Nephron (organoid): ENCODE measurements around the gene CCDC185.
"Not testable (repeated sequence)": the region's sequence is repeated elsewhere in the genome, so short reads cannot be mapped to it uniquely, and the experiment has no call there.

Experiments
- H3K27ac Mint-ChIP-seq, 3 experiments: 2 replicates each; pipeline ENCODE4 v1.8.0; 2020; ENCODE audit warnings: mixed read lengths in 3 of 3, mild to moderate bottlenecking in 2 of 3, moderate library complexity in 1 of 3
- H3K27me3 Mint-ChIP-seq: 2 replicates; pipeline ENCODE4 v1.8.0; 2021; ENCODE audit warnings: low read depth, mild to moderate bottlenecking, moderate library complexity, mixed read lengths
- H3K36me3 Mint-ChIP-seq: 2 replicates; pipeline ENCODE4 v1.8.0; 2020; ENCODE audit warnings: low read depth, mixed read lengths
- H3K4me1 Mint-ChIP-seq: 2 replicates; pipeline ENCODE4 v1.8.0; 2020; ENCODE audit warnings: mixed read lengths
- H3K4me3 Mint-ChIP-seq, 3 experiments: 2 replicates each; pipeline ENCODE4 v1.8.0; 2020; ENCODE audit warnings: mild to moderate bottlenecking in 3 of 3, mixed read lengths in 3 of 3, moderate library complexity in 2 of 3
- H3K9me3 Mint-ChIP-seq: 2 replicates; pipeline ENCODE4 v1.8.0; 2020; ENCODE audit warnings: mixed read lengths
- TF ChIP-seq, protein P1 (sequence below), 3 experiments: fragments of 200-600 bp; sonication (generic); IDR thresholded peaks; one replicate each; pipeline ENCODE4 v1.5.0; 2021; ENCODE audit warnings: antibody characterized with exemption in 3 of 3; ENCODE audit not compliant: unreplicated experiment in 3 of 3

CCDC185 gene

DNA sequence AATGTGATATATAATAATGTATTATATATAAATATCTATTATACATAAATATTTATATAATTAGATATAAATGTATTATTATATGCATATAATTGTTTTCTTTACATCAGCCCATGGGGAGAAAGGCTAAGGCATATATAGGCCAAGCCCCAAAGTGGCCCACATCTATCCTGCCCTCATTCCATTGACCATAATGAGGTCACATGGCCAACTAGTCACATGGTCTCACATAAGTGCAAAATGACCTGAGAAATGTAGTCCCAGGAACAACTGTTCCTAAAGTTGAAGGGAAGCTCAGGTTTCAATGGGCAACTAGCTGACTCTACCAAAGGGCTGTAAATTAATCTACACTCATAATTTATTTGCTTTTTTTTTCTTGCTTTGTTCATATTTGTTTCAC lies 14.5 kb upstream of the CCDC185 start:
- TF ChIP-seq, protein P1, sequence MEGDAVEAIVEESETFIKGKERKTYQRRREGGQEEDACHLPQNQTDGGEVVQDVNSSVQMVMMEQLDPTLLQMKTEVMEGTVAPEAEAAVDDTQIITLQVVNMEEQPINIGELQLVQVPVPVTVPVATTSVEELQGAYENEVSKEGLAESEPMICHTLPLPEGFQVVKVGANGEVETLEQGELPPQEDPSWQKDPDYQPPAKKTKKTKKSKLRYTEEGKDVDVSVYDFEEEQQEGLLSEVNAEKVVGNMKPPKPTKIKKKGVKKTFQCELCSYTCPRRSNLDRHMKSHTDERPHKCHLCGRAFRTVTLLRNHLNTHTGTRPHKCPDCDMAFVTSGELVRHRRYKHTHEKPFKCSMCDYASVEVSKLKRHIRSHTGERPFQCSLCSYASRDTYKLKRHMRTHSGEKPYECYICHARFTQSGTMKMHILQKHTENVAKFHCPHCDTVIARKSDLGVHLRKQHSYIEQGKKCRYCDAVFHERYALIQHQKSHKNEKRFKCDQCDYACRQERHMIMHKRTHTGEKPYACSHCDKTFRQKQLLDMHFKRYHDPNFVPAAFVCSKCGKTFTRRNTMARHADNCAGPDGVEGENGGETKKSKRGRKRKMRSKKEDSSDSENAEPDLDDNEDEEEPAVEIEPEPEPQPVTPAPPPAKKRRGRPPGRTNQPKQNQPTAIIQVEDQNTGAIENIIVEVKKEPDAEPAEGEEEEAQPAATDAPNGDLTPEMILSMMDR (IDR thresholded peaks at IDR 0.05; ENCODE audit: unreplicated experiment in 3 of 3) = no peak
- Mint-ChIP-seq H3K27ac (no peak overlapping the region), H3K9me3 (peaks cover 14% of the 10 kb centered on the region), H3K36me3 (no peaks in the 10 kb centered on the region), H3K4me1 (no peaks in the 10 kb centered on the region), H3K27me3 (peaks cover 21% of the 10 kb centered on the region), H3K4me3 (no peak overlapping the region)

DNA sequence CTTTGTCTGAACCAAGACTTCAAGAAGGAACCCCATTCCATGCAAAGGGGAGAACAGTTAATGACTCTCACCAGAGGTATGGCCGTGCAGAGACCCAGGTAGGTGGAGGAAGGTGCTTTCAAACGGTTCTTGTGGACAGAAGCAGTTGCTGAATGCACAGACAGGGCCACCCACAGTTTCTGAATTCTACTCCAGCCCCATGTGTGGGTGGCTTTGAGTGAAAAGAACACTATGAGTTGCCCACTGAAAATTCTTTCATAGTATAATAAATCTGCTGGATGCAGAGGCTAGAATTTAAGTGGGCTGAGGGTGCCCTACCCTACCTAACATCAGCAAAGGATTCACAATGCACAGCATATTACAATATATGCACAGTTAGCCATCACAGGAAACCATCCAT lies 7.2 kb upstream of the CCDC185 start:
- Mint-ChIP-seq H3K9me3 (no peaks in the 10 kb centered on the region), H3K4me1 (no peaks in the 10 kb centered on the region), H3K27me3 (peaks cover 20% of the 10 kb centered on the region), H3K36me3 (no peaks in the 10 kb centered on the region), H3K27ac (no peak overlapping the region), H3K4me3 (no peak overlapping the region)
- TF ChIP-seq, protein P1 (IDR thresholded peaks at IDR 0.05; ENCODE audit: unreplicated experiment in 3 of 3) = no peak

DNA sequence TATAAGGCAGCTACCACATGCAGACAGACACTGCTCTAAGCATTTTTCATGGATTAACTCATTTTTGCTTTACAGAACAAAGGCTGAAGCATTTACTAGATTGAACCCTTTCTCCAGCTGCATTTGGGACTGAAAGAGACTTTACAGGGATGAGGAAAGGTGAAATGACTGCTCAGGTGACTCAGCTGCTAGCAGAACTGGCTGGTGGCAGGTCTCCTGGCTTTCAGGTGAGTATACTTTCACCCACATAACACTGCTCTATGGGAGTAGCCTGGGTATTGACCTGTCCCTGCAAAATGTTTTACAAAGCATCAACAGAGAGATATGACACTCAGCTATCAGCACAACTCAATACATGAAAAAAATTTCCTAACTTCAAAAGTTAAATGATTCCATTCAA lies 2.6 kb upstream of the CCDC185 start:
- peaks cover 6% of the 10 kb centered on the region for H3K9me3 Mint-ChIP-seq
- H3K4me3 Mint-ChIP-seq = no peak overlapping the region
- no peaks in the 10 kb centered on the region for H3K4me1 Mint-ChIP-seq
- TF ChIP-seq, protein P1 (IDR thresholded peaks at IDR 0.05; ENCODE audit: unreplicated experiment in 3 of 3) = no peak
- H3K27ac Mint-ChIP-seq = no peak overlapping the region
- H3K27me3 Mint-ChIP-seq = peaks cover 16% of the 10 kb centered on the region
- no peaks in the 10 kb centered on the region for H3K36me3 Mint-ChIP-seq

DNA sequence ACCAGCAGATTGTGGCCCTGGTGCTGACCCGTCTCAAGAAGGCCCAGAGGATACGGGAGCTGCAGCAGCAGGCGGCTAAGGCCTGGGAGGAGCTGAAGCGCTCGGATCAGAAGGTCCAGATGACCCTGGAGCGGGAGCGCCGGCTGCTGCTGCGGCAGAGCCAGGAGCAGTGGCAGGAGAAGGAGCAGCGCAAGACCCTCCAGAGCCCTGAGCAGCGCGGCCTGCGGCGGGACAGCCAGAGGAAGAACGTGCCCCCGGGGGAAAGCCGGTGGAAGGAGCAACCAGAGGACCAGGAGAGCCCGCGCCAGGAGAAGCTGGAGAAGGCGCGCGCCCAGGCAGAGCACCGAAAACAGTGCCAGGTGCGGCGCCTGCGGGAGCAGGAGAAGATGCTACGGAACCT lies 1.0 kb downstream of the CCDC185 start:
- TF ChIP-seq, protein P1 (IDR thresholded peaks at IDR 0.05; ENCODE audit: unreplicated experiment in 3 of 3) = no peak
- no peak overlapping the region for H3K4me3 Mint-ChIP-seq
- no peaks in the 10 kb centered on the region for H3K36me3 Mint-ChIP-seq

DNA sequence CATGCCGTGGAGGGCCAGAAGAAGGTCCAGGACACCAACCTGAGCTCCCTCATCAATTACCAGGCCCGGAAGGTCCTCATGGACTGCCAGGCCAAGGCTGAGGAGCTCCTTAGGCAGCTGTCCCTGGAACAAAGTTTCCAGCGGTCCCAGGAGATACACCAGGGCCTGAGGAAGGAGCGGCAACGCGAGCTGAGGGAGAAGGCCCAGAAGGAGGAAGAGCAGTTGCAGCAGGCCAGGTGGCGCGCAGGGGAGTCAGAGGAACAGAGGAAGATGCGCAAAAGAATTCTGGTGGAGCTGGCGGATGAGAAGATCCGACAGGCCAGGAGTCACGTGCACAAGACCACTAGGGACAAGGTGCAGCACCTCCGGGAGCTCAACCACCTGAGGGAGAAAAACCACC lies 1.5 kb downstream of the CCDC185 start:
- Mint-ChIP-seq H3K4me1 (no peaks in the 10 kb centered on the region), H3K27ac (no peak overlapping the region), H3K4me3 (no peak overlapping the region), H3K36me3 (no peaks in the 10 kb centered on the region), H3K27me3 (peaks cover 8% of the 10 kb centered on the region), H3K9me3 (peaks cover 6% of the 10 kb centered on the region)
- TF ChIP-seq, protein P1 (IDR thresholded peaks at IDR 0.05; ENCODE audit: unreplicated experiment in 3 of 3) = no peak

More for the DNA sequence above, 1.0 kb downstream of the CCDC185 start:
- Mint-ChIP-seq H3K27ac (no peak overlapping the region), H3K4me1 (no peaks in the 10 kb centered on the region), H3K9me3 (peaks cover 6% of the 10 kb centered on the region), H3K27me3 (peaks cover 12% of the 10 kb centered on the region)

DNA sequence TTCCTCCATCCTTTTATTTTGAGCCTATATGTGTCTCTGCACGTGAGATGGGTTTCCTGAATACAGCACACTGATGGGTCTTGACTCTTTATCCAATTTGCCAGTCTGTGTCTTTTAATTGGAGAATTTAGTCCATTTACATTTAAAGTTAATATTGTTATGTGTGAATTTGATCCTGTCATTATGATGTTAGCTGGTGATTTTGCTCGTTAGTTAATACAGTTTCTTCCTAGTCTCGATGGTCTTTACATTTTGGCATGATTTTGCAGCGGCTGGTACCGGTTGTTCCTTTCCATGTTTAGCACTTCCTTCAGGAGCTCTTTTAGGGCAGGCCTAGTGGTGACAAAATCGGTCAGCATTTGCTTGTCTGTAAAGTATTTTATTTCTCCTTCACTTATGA lies 6.2 kb downstream of the CCDC185 start:
- not testable (repeated sequence) for H3K27ac Mint-ChIP-seq

More for the DNA sequence above, 6.2 kb downstream of the CCDC185 start:
- not testable (repeated sequence) for H3K27me3 Mint-ChIP-seq, H3K4me3 Mint-ChIP-seq, H3K4me1 Mint-ChIP-seq, H3K36me3 Mint-ChIP-seq
- H3K9me3 Mint-ChIP-seq = peaks cover 15% of the 10 kb centered on the region
